HepG2 (cell line): Measurements from ENCODE around the gene RNF213. TPM values are rescaled to one million over a fixed set of nuclear protein-coding genes. Genes with fewer than 3 reads are reported as not detected.

ENCODE experiments used
- ATAC-seq: fragments of 200-7000 bp; cut with Tn5 transposase; 3 replicates; pipeline ENCODE4 v1.9.1; 2020; ENCODE audit warnings: mild to moderate bottlenecking, moderate library complexity
- BruUV-seq: library from RNA; stranded (reverse); fragments of 400-500 nt; replicated peaks from 2 replicates; lab custom pipeline; 2021; lab: Mats Ljungman, UMichigan
- CTCF ChIA-PET: fragments of 300-600 bp; formaldehyde crosslinking; extraction: SDS; loops from one replicate; lab custom pipeline; 2021; ENCODE audit warnings: low total read pairs, inconsistent platforms, low intra/inter-chr PET ratio; lab: Yijun Ruan, JAX
- POLR2A ChIA-PET: fragments of 350-600 bp; sonication (Branson Sonifier 250); formaldehyde crosslinking; loops from one replicate; lab custom pipeline; 2020; ENCODE audit warnings: antibody characterized with exemption, inconsistent platforms; lab: Yijun Ruan, JAX
- DNase-seq: peaks from one replicate; pipeline ENCODE4 v3.0.0-alpha.2; 2015; ENCODE audit warnings: low spot score
- FAIRE-seq: peaks from 3 replicates; lab custom pipeline; 2011; peaks lifted over from hg19 to GRCh38; lab: Jason Lieb, UNC
- H2AFZ ChIP-seq: one replicate; pipeline ENCODE4 v1.6.1; 2011; ENCODE audit warnings: low read length, inconsistent platforms
- H3K27ac ChIP-seq: fragments of 300-600 bp; 3 replicates; pipeline ENCODE4 v1.8.0; 2011; ENCODE audit warnings: mixed run types, mild to moderate bottlenecking, mixed read lengths, low read length, inconsistent platforms; ENCODE audit not compliant: insufficient read depth; ENCODE audit errors: extremely low read length
- H3K27me3 ChIP-seq, 2 experiments: fragments of 200-600 bp in 1 of 2; 2 replicates in 1 of 2; 3 replicates in 1 of 2; pipeline versions ENCODE4 v1.6.0 to v1.8.0; 2011; ENCODE audit warnings: low read length in 2 of 2, mild to moderate bottlenecking in 2 of 2, moderate library complexity in 2 of 2, inconsistent platforms in 1 of 2; ENCODE audit not compliant: insufficient read depth in 2 of 2, control insufficient read depth in 1 of 2
- H3K36me3 ChIP-seq, 2 experiments: fragments of 200-600 bp in 1 of 2; replicated peaks in 1 of 2; 2 replicates in 1 of 2; 3 replicates in 1 of 2; pipeline versions ENCODE4 v1.5.1 to v1.8.0; 2011; ENCODE audit warnings: low read length in 2 of 2, inconsistent platforms in 1 of 2; ENCODE audit not compliant: insufficient read depth in 2 of 2, control insufficient read depth in 1 of 2
- H3K4me1 ChIP-seq: 2 replicates; pipeline ENCODE4 v1.5.1; 2012; ENCODE audit warnings: low read length, inconsistent platforms; ENCODE audit not compliant: insufficient read depth
- H3K4me2 ChIP-seq: 2 replicates; pipeline ENCODE4 v1.6.0; 2011; ENCODE audit warnings: low read depth, low read length, inconsistent platforms
- H3K4me3 ChIP-seq, 3 experiments: fragments of 200-600 bp in 1 of 3; sonication (generic), shearing (Covaris generic) in 1 of 3; replicated peaks in 1 of 3; 2 replicates each; pipeline ENCODE4 v1.5.1; 2011 to 2016; ENCODE audit warnings: low read length in 3 of 3, inconsistent platforms in 2 of 3, low read depth in 2 of 3, mild to moderate bottlenecking in 2 of 3, control low read depth in 1 of 3, mixed read lengths in 1 of 3; ENCODE audit not compliant: insufficient read depth in 1 of 3
- H3K79me2 ChIP-seq: one replicate; pipeline ENCODE4 v1.6.1; 2011; ENCODE audit warnings: low read length, inconsistent platforms; ENCODE audit not compliant: insufficient read depth
- H3K9ac ChIP-seq: 2 replicates; pipeline ENCODE4 v1.6.0; 2011; ENCODE audit warnings: mild to moderate bottlenecking, low read depth, low read length, inconsistent platforms; ENCODE audit not compliant: insufficient read depth
- H3K9me3 ChIP-seq: 2 replicates; pipeline ENCODE4 v1.5.1; 2012; ENCODE audit warnings: mild to moderate bottlenecking, low read length
- H4K20me1 ChIP-seq: 2 replicates; pipeline ENCODE4 v1.6.0; 2011; ENCODE audit warnings: inconsistent platforms, mild to moderate bottlenecking, low read length, moderate library complexity; ENCODE audit not compliant: insufficient read depth
- ATF7-NPFF ChIP-seq: sonication (generic); formaldehyde crosslinking; IDR thresholded peaks from 2 replicates; pipeline ENCODE4 v1.8.1; 2023; ENCODE audit warnings: mild to moderate bottlenecking, low read depth, missing genetic modification reagents, moderate library complexity
- BCL3 ChIP-seq: sonication (generic); formaldehyde crosslinking; IDR thresholded peaks from 2 replicates; pipeline ENCODE4 v1.5.1; 2020; ENCODE audit warnings: mild to moderate bottlenecking, missing genetic modification reagents, moderate library complexity
- BHLHE40 ChIP-seq: IDR thresholded peaks from 2 replicates; pipeline ENCODE4 v1.6.1; 2011; ENCODE audit warnings: low read length, improper control_type of control experiment
- CAMTA2 ChIP-seq: sonication (generic); formaldehyde crosslinking; IDR thresholded peaks from 2 replicates; pipeline ENCODE4 v1.4.0; 2020; ENCODE audit warnings: mild to moderate bottlenecking, missing genetic modification reagents, borderline replicate concordance
- CEBPB ChIP-seq: IDR thresholded peaks from 2 replicates; pipeline ENCODE4 v1.6.1; 2011; ENCODE audit warnings: low read depth, low read length, improper control_type of control experiment, borderline replicate concordance
- EZH2 ChIP-seq: conservative IDR thresholded peaks from 2 replicates; pipeline ENCODE4 v1.6.1; 2012; ENCODE audit warnings: mild to moderate bottlenecking, low read depth, low read length, moderate library complexity
- HHEX ChIP-seq: IDR thresholded peaks from 2 replicates; pipeline ENCODE4 v1.6.1; 2016; ENCODE audit warnings: control low read depth
- JDP2 ChIP-seq: sonication (generic); formaldehyde crosslinking; IDR thresholded peaks from 2 replicates; pipeline ENCODE4 v1.8.1; 2022; ENCODE audit warnings: missing genetic modification reagents, borderline replicate concordance
- KMT2B ChIP-seq: IDR thresholded peaks from 2 replicates; pipeline ENCODE4 v1.6.1; 2016; ENCODE audit warnings: missing genetic modification reagents, missing compliant biosample characterization
- LCORL ChIP-seq, 2 experiments: fragments of 450-650 bp in 1 of 2; sonication (generic) in 1 of 2; formaldehyde crosslinking in 1 of 2; IDR thresholded peaks; 2 replicates each; pipeline versions ENCODE4 v1.5.0 to v1.6.1; 2017 to 2020; ENCODE audit warnings: antibody characterized with exemption in 1 of 2, missing genetic modification reagents in 1 of 2
- PCBP1 ChIP-seq: fragments of 200-400 bp; formaldehyde crosslinking; IDR thresholded peaks from 2 replicates; pipeline ENCODE4 v1.6.1; 2017; ENCODE audit warnings: mild to moderate bottlenecking, low read depth, low read length, borderline replicate concordance
- PHF20 ChIP-seq: sonication (generic); formaldehyde crosslinking; IDR thresholded peaks from 2 replicates; pipeline ENCODE4 v1.5.0; 2020; ENCODE audit warnings: mild to moderate bottlenecking, missing genetic modification reagents
- SRSF4 ChIP-seq: fragments of 200-400 bp; formaldehyde crosslinking; IDR thresholded peaks from one replicate; pipeline ENCODE4 v1.6.1; 2018; ENCODE audit warnings: mild to moderate bottlenecking, low read depth, low read length, moderate library complexity; ENCODE audit not compliant: poor library complexity, severe bottlenecking
- TBX3 ChIP-seq: fragments of 450-650 bp; IDR thresholded peaks from 2 replicates; pipeline ENCODE4 v1.6.1; 2017; ENCODE audit warnings: antibody characterized with exemption, mild to moderate bottlenecking, inconsistent platforms, borderline replicate concordance
- WGBS: methylation state at CpG from one replicate; pipeline ENCODE4 v1.1.6; 2017; ENCODE audit warnings: low lambda C conversion rate; 5-methylcytosine and 5-hydroxymethylcytosine counted together
- in situ Hi-C: cut with HindIII; loops from 2 replicates; pipeline ENCODE4 v1.10.0; 2017; ENCODE audit warnings: low pct_unique_long_range_greater_than_20kb; ENCODE audit not compliant: extremely low pct_ligation_motif_present
- intact Hi-C: fragments of 100-400 bp; cut with micrococcal nuclease; formaldehyde crosslinking; loops from one replicate; pipeline ENCODE4 v1.10.0; 2022; ENCODE audit not compliant: unreplicated experiment
- polyA plus RNA-seq, 8 experiments: library from polyadenylated mRNA; depleted of rRNA in 3 of 8; stranded (reverse) in 7 of 8; unstranded in 1 of 8; fragments of >200 nt; fragmentation: Illumina TruSeq in 4 of 8; extraction: Trizol in 4 of 8; gene quantifications; 2 replicates each; pipeline versions ENCODE4 v1.2.1 to v1.2.3, GENCODE V29; 2011 to 2016; ENCODE audit warnings: low read depth in 4 of 8, missing spikeins in 1 of 8, mixed read lengths in 1 of 8; ENCODE audit not compliant: insufficient read depth in 1 of 8
- total RNA-seq, 5 experiments: library from RNA; depleted of rRNA; stranded (reverse); fragments of >200 nt; fragmentation: Illumina TruSeq; extraction: Trizol; gene quantifications; 2 replicates each; pipeline ENCODE4 v1.2.3, GENCODE V29; 2016; ENCODE audit warnings: low read depth in 1 of 5
- TF ChIP-seq, protein P1 (sequence below): sonication (generic); formaldehyde crosslinking; IDR thresholded peaks from 2 replicates; pipeline ENCODE4 v1.4.0; 2020; ENCODE audit warnings: missing genetic modification reagents, borderline replicate concordance
- TF ChIP-seq, protein P2 (sequence below): sonication (generic); formaldehyde crosslinking; IDR thresholded peaks from 2 replicates; pipeline ENCODE4 v1.5.0; 2020; ENCODE audit warnings: missing genetic modification reagents

The RNF213 gene
- total and polyA plus RNA-seq, 2 of the 13 experiments (the other 11 are each of a cell fraction or from before 2014, with no cell fraction given), result 38.6 to 38.7 TPM

DNA sequence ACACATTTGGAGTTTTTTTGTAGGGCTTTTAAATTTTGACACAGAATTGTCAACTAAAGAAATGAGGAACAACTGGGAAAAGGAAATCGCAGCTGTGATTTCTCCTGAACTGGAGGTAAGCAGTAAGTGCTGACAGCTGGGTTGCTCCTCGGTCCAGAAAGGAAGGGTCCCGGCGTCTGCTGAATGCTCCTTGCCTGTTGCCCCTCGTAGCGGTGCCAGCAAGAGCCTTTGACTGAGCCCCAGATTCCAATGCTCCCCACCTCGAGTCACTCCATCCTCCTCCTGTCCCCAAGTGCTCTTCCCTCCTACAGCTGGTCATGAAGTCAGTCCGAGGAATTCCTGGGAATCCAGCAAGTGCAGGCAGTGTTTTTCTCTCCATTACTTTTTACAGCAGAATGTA is 122.3 kb downstream of the RNF213 start:
- no peak for DNase-seq
- ChIA-PET CTCF (no interaction called here), POLR2A (no interaction called here)
- no peaks in the 10 kb centered on the region; the same call in 1 of the 2 replicates for H4K20me1 ChIP-seq
- no peak overlapping the region for H3K4me2 ChIP-seq
- H3K9me3 ChIP-seq, result no peaks in the 10 kb centered on the region
- no peak for ATAC-seq
- H3K9ac ChIP-seq, result no peak overlapping the region
- H3K79me2 ChIP-seq, result no peaks in the 10 kb centered on the region
- H3K4me1 ChIP-seq, result no peaks in the 10 kb centered on the region
- in situ Hi-C loops, result no loop called here
- no peak overlapping the region for H2AFZ ChIP-seq
- no TSS peak for BruUV-seq
- no peak for TF ChIP-seq BCL3 (CRISPR knock-in tag)
- TF ChIP-seq CEBPB, result no peak
- TF ChIP-seq BHLHE40, result no peak
- no peak for TF ChIP-seq PHF20
- TF ChIP-seq, protein P1, sequence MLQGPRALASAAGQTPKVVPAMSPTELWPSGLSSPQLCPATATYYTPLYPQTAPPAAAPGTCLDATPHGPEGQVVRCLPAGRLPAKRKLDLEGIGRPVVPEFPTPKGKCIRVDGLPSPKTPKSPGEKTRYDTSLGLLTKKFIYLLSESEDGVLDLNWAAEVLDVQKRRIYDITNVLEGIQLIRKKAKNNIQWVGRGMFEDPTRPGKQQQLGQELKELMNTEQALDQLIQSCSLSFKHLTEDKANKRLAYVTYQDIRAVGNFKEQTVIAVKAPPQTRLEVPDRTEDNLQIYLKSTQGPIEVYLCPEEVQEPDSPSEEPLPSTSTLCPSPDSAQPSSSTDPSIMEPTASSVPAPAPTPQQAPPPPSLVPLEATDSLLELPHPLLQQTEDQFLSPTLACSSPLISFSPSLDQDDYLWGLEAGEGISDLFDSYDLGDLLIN (CRISPR knock-in tag), result no peak
- no peak for TF ChIP-seq JDP2 (CRISPR knock-in tag)
- TF ChIP-seq KMT2B (CRISPR knock-in tag), result no peak
- no peak for TF ChIP-seq CAMTA2
- no peak for TF ChIP-seq ATF7-NPFF (CRISPR knock-in tag)
- no peak for TF ChIP-seq LCORL (IDR thresholded peaks at IDR 0.05)
- no peak for TF ChIP-seq LCORL (CRISPR knock-in tag; IDR thresholded peaks at IDR 0.05)
- TF ChIP-seq PCBP1, result no peak
- no peak for TF ChIP-seq HHEX (CRISPR knock-in tag)
- no peak for TF ChIP-seq TBX3
- no peak for TF ChIP-seq SRSF4
- TF ChIP-seq EZH2, result no peak
- TF ChIP-seq, protein P2, sequence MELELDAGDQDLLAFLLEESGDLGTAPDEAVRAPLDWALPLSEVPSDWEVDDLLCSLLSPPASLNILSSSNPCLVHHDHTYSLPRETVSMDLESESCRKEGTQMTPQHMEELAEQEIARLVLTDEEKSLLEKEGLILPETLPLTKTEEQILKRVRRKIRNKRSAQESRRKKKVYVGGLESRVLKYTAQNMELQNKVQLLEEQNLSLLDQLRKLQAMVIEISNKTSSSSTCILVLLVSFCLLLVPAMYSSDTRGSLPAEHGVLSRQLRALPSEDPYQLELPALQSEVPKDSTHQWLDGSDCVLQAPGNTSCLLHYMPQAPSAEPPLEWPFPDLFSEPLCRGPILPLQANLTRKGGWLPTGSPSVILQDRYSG (CRISPR knock-in tag), result no peak
- peaks cover 39 to 74% of the 10 kb centered on the region in 2 experiments for H3K36me3 ChIP-seq
- no peak overlapping the region for H3K4me3 ChIP-seq
- intact Hi-C loops, result no loop called here
- FAIRE-seq, result no peak
- H3K27me3 ChIP-seq, result no peaks in the 10 kb centered on the region
- H3K27ac ChIP-seq, result no peak overlapping the region
- WGBS, result 93% methylated on average over 8 of the region's 8 CpGs
